HG03097 (cell line): ENCODE results near the gene IL10.

Experiments used
- ATAC-seq: cut with Tn5 transposase; IDR thresholded peaks from one replicate; pipeline ENCODE4 v1.9.1; 2021; ENCODE audit not compliant: unreplicated experiment, low FRiP score

IL10 gene

DNA sequence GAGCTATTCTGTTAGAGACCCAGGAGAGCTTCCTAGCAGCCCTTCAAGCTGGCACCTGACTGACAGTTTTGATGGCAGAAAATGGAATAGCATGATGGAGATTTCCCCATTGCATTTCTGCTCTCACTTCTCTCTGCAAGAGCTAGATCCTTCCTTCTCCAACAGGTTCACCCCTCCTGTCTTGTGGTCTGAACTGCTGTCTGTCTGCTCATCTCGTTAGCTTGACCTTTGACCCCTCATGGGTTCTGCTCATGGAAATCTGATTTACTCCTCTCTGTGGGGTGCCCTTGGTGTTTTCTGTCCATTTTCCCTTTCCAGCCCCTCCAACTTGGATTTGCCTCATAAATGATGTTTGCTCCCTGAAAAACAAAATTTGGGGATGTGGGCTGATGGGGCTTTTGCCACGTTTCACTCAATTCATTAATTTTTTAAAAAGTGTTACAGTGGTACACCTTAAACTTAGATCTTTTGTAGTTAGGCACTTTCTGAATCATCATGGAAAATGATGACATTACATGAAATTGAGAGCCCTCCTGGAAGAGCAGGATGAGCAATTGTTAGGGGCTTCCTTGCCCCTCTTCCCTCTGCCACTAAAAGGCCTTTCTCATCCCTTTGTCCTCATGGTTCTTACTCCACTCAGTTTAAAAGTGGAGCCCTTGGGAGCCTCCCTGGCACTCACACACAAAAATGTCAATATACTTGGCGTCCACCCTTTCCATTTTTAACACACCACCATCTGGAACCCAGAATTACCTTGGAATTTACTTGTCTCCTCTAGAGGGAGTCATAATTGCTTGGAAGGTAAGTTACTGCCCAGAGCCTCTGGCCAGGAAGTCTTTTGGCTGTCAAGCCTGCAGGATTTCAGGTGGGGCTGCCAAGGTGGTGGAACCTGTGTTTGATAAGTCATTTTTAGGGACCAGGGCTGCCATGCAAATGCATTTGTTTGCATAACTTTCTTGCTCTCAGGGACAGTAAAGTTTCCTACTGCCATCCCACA, 33.6 kb downstream of the IL10 start:
- ATAC-seq, result peak; percentile 2

DNA sequence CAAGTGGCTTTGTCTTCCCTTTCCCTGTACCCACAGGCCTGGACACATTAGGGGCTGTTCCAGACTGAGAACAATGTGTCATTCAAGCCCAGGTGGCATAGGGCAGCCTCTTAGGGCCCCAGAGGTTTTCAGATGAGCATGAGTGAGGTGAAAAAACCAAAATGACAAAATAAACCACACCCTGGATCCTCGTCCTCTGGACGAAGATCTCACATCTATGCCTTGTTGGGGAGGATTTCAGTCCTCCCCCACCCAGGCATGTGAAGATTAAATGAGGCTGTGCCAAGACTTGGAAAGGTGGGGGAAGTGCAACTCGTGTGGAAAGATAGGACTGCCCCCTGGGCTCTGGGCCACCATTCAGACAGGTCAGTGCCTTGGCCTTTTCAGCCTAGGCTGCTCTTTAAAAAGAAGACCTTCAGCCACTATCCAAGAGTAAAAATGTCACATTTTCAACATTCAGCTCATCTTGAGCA, 34.5 kb downstream of the IL10 start:
- ATAC-seq, result no peak

GRCh38 chr1:206736878-206737728, 35.2 kb downstream of the IL10 start:
- ATAC-seq, result no peak

- no peak for ATAC-seq
Observed at GRCh38 chr1:206735553-206736031, 36.7 kb downstream of the IL10 start.

GRCh38 chr1:206734499-206735142, 37.7 kb downstream of the IL10 start:
- ATAC-seq, result no peak

GRCh38 chr1:206732992-206733391, 39.3 kb downstream of the IL10 start:
- ATAC-seq, result no peak

- ATAC-seq, result no peak
Observed at GRCh38 chr1:206732508-206732907, 39.8 kb downstream of the IL10 start.

- no peak for ATAC-seq
Observed at GRCh38 chr1:206729507-206729906, 42.8 kb downstream of the IL10 start.

DNA sequence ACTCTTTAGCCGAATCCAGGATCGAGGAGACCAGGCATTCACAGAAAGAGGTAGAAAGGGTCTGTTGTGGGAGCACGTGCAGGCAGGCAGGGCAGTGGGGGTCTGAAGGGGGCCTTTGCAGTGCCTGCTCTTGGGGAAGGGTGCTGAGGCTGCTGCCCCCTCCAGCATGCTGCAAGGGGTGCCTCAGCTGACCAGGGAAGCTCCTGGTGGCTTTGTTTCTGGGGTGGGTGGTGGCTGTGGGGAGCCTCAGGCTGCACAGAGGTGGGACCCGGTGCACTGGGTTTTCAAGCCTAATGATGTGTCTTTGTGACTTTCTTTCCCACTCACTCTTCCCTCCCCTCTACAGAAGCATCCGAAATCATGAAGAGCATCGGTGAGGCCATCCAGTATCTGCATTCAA, 43.2 kb downstream of the IL10 start:
- no peak for ATAC-seq

- ATAC-seq, result no peak
Observed at GRCh38 chr1:206728697-206728987, 43.7 kb downstream of the IL10 start.

DNA sequence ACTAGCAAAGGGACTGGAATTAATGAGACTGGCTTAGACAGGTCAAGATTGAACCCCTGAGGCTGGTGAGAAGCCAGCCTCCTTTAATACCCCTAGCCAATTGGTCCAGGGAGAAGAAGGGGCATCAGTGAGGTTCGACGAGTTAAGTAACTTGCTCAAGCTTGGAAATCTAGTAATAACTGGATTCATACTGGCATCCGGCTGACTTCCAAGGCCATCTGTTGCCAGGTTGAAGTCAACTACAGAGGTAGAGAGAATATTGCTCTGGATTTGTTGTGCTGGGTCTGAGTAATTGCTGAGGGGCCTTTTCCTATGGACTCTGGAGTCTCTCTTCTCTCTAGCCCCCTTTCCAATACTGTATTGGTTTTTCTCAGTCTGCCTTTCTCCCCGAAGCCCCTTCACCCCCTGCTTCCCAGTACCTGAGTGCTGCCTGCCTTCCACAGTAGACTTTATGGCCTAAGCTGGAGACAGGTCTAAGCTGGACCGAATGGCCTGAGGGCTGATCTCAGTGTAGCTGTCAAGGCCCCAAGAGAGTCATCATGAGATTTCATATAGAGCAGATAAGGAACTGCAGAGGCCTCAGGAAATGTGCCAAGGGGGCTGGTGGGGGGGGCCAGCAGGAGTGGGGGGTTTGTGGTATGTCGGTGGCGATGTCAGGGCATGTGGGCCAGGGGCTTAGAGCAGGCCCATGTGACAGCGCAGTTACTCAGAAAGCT, 44.2 kb downstream of the IL10 start:
- no peak for ATAC-seq

DNA sequence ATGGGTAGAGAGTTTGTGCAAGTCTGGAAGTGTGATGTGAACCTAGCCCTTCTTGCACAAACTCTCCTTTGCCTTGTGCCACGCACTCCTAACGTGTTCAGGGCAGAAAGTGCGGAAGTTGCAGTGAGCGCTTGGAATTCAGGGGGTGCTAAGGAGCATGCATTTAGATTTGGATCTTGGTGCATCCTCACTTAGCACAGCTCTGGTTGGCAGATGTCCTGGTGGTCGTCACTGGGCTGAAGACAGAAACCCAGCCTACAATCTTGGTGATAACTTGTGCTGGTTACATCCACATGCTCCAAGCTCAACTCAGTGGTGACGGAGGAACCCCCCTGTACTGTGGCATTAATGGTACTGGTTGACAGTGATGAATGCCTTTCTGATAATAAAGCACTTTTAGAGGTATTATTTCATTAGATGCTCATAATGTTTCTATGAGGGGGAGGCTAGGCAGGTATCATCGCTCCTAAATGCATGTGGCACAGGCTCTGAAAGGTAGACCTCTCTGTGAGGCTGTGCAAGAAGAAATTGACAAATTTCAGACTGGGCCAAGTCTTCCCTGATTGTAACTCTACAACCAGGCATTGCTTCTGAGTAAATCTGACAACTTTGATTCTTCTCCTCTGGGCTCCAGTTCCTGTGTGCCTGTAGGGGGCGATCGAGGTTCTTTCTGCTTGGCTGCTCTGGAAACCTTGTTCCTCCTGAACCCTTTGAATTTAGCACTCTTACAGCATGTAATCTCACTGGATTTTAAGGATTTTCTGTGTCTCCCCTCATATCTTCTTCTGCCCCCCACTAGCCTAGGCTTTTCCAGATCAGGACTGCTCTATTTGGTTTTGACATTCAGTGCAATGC, 47.0 kb downstream of the IL10 start:
- ATAC-seq, result no peak

DNA sequence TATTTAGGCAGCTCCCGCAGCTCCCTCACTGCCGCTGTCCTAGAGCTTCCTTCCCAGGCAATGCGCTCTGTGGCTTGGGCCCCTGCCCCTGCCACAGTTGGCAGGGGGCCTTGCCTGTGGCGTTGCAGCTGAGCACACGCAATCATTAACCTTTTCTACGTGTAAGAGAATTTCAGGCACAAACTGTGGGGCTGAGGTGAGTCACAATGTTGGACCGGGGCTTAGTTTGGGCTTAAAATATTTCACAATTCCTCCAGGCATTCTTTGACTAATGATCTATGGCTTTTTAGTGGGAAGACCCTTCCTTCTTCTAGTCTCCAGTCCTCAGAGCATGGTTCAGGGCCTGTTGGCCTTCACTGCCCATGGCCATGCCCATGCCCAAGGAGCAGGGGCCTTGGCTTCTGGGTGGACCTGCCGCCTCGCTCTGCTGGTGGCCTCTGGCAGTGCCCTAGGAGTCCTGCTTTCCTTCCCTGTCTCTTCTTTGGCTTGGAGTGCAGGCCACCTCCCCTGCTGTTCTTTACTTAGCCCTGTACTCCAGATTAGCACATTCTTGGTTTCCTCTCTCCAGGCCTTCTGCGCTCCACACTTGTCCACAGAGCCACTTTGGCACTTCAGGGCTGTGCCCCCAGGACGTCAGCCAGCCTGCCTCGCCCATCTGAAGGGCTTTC, 48.4 kb downstream of the IL10 start:
- no peak for ATAC-seq

DNA sequence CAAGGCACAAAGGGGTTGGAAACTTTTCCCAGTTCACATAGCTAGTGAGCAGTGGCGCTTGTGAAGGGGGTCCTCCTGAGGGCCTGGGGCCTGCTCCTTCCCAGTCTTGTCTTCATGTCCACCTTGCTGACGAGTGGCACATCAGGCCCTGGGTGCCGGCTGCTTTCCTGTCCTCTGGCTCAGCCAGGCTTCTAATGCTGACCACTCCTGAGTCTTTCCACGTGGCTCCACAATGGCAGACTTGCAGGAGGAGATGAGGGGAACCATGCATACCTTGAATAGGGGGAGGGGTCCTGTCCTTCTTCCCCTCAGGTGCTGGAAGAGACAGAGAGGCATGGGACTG, 48.9 kb downstream of the IL10 start:
- no peak for ATAC-seq

DNA sequence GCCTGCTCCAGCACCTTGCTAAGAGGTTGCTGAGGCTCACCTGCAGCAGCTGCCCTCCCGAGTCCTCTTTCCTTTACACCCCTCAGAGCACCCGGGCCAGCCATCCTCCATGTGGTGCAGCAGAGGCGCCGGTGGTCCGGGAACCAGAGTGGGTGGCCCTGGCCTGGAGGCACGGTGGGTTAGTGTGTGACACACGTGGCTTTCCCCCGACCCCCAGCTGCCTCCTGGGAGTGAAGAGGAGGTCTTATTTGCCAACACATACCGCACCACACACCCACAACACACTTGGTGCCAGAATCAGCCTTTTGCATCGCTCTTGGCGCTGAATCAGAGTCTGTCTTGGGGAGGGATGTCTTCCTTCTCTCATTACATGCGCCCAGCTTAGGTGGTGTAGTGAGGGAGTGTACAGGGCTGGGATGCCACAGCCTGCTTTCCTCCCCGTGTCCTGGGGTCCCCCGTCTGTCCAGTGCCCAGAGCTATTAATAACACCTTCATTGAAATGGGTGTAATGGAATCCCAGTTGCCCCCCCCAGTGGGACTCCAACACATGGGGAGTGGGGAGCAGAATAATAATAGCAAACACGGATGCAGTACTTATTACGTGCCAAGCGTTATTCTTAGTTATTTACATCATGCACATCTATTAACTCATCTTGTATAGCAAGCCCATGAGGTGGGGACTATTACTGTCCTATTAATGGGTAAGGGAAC, 49.4 kb downstream of the IL10 start:
- ATAC-seq, result no peak

DNA sequence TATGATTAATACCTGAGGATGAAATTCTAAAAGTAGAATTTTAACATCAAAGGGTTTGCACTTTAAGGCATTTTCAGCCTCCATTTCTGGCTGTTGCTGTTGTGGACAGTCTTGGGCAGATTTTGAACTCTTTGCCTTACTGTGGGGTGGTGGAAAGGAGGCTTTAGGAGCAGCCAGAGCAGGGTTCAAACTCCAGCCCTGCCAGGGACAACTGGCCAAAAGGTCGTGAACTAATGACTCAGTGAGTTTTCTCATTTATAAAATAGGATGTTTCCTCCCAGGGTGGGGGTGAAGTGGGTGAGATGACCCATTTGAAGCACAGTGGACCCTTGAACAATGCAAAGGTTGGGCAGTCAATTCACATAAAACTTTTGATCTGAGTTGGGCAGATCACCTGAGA, 50.8 kb downstream of the IL10 start:
- ATAC-seq, result no peak

DNA sequence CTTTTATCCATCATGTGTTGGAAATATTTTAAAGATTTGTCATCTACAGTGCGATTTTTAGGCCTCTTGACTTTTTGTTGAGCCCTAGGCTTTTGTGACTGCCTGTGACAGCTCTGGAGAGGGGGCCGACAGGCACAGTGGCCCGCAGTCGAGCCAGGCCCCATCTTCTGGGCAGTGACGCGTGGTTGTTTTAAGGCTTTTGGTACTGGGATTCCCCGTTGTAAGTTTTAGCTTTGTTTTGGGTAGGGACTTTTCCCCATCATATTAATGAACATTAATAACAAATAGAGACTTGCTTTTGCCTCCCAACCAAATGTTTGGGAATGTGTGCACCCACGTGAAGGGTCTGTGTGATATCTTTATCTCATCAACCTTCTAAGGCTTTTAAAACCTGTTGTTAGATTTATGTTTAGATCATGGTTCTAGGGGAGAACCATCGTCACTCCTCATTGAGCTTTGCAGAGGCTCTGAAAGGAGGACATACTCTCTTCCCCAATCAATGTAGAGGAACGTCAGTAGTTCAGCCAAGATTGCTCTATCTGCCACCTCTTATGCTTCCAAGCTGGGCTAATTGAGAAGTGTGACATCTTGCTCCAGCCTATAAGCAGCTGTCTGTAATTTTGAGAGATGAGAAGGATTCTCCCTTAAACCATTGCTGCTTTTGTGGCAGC, 53.0 kb downstream of the IL10 start:
- ATAC-seq, result no peak

- ATAC-seq, result no peak
Observed at GRCh38 chr1:206717674-206717989, 54.7 kb downstream of the IL10 start.
